ENCODE data around the gene ALOX5AP. TPM values are rescaled to one million over a fixed set of nuclear protein-coding genes. Genes with fewer than 3 reads are reported as not detected.

Gene ALOX5AP
- polyA plus RNA-seq, 1 donor: 5.6 TPM

DNA sequence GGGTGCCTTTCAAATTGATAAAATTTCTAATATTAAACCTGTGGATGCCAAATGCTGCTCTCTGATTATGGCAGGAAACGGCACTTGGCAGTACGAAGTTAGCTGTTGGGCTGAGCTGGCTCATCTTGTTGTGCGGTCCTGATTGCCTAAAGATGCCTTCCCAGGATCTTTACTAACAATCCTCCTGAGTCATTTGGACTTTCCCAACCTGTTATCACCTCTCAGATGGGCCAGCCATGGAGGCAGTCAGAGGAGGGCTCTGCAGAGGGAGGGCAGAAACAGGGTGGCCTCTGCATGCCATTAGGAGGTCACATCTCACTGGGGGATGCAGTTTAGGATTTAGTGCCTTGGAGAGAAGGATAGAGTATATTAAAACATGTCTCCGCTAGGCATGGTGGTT, 27.3 kb downstream of the ALOX5AP start:
- DNase-seq: no peak

DNA sequence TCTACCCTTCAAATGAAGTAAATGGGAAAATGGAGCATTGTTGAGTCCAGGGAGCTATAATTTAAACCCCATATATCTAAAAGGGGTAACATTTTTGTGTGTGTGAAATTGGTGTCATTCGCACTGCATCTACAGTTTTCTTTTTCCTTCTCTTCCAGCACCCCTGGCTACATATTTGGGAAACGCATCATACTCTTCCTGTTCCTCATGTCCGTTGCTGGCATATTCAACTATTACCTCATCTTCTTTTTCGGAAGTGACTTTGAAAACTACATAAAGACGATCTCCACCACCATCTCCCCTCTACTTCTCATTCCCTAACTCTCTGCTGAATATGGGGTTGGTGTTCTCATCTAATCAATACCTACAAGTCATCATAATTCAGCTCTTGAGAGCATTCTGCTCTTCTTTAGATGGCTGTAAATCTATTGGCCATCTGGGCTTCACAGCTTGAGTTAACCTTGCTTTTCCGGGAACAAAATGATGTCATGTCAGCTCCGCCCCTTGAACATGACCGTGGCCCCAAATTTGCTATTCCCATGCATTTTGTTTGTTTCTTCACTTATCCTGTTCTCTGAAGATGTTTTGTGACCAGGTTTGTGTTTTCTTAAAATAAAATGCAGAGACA, 28.6 kb downstream of the ALOX5AP start:
- DNase-seq: no peak

DNA sequence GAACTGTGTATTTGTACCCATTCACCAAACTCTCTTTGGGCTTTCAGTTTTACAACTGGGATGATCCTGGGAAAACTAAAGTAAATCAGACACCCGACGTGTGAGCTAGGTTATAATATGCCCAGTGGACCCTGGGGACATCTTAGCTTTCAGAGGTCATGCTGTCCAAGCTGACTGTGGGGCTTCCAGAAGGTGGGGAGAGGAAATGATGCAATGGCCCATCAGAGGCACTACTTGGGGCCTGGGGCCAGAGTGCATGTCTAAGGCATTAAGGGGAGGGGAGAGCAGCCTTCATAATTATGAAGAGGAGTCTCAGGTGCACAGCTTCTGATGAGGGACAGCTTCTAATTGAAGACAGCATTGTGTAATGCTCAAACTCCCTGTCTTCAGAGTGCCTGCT, 30.9 kb downstream of the ALOX5AP start:
- no peak for DNase-seq

DNA sequence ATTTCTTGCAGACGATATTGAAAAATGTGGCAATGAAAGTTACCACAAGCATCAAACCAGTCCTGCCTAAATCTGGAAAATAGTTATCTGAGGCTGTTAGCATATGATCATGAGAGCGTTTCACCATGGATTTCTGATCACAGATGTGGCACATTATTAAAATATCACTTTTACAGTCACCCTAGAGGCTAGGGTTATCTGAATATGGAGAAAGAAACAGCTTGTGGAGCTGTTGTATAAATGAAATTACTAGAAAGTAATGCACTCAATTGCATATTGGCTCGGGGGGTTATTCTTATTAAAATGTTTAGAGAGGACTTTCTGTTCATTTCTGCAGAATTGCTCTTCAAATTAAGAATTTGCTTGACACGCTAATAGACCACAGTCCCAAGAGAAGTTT, 35.6 kb downstream of the ALOX5AP start:
- no peak for DNase-seq

DNA sequence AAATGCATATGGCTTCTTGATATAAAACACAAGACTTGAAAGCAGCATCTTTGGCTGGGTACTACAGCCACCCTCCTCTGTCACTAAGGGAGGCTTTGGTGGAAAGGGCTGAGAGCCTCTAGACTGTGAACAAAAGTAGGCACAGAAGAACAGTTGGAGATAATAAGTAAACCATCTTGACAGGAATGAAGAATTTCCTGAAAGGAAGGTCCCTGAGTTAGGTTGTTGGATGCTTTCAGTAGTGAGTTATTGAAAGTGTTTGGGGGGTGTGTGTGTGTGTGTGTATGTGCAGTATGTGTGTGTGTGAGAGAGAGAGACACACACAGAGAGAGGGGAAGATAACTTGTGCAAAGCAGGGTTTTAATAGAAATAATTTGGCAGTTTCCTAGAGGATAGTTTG, 38.2 kb downstream of the ALOX5AP start:
- no peak for DNase-seq

DNA sequence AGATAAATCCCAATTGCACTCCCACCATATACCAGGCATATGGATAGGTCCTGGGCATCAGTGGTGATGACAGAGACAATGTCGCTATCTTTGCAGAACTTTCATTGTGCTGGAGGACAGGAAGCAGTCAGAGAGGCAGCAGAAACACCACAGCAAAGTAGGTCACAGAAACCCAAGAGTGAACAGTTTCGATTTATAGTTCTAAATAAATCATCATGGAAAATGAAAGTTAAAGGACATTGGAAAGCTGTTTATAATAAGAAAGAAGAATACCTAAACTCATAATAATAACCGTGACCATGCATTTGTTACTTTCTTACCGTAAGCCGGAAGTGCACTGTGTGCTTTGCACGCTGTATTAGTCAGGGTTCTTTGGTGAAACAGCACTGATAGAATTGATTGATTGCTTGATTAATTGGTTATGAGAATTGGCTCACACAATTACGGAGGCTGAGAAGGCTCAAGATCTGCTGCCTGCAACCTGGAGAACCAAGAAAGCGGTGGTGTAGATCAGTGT, 38.9 kb downstream of the ALOX5AP start:
- DNase-seq: no peak

DNA sequence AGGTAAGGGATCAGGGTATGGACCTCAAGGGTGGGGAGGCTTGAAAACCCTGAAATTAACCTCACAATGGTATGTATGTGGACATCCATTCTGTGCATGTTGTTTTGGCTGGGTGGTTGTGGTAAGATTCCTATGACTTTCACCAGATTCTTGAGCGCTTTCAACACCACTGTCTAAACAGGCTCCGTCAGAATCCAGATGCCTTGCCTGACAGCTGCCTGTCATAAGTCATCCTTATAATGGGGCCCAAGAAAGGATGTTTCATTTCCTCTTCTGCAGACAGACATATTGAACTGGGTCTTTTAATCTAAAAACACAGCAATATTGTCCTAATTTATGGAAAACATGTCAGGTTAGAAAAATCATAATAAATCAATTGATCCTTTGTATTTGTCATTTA, 41.3 kb downstream of the ALOX5AP start:
- DNase-seq: no peak

DNA sequence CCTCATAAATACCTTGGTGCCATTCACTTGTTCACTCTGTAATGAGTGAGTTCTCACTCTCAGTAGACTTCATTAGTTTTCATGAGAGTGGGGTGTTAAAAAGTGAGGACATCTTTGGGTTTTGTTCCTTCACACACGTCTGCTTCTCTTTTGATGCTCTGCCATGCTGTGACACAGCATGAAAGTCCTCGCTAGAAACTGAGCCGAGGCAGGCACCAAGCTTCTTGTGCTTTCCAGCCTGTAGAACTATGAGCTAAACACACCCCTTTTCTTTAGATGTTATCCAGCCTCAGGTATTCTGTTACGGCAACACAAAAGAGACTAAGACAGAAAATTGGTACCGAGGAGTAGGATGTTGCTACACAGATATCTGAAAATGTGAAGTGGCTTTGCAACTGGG, 43.7 kb downstream of the ALOX5AP start:
- DNase-seq: no peak

DNA sequence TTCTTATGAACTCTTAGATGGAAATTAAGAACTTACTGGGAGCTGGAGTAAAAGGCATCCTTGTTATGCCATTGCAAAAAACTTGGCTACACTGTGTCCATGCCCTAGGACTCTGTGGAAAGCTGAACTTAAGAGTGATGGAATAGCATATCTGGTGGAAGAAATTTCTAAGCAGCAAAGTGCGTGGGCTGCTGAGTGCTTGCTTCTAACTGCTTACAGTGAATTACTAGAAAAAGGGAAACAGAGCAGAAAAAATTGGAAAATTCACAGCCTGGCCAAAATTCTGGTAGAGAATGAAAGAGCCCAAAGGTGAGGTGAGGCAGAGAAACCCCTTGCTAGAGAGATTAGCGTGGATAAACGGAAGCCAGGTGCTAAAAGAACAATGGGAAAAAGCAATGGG, 44.3 kb downstream of the ALOX5AP start:
- DNase-seq: no peak

DNA sequence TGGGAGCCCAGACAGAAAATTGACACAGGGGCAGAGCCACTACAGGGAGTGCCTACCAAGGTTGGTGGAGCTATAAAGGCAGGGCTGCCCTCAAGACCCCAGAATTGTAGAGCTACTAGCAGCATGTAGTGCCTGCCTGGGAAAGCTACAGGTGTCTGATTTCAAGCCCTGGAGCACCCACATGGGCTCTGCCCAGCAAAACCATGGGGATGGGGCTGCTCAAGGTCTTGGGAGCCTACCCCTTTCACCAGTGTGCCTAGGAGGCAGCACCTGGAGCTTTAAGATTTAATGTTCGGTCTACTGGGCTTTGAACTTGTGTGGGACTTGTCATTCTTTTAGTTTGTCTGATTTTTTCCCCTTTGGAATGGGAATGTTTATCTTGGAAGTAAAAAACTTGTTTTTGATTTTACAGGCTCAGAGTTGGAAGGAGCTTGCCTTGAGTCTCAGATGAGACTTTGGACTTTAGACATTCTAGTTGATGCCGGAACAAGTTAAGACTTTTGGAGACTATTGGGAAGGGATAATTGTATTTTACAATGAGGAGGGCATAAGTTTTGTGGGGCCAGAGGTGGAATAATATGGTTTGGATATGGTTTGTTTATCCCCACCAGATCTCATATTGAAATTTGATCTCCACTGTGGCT, 45.1 kb downstream of the ALOX5AP start:
- DNase-seq: no peak

DNA sequence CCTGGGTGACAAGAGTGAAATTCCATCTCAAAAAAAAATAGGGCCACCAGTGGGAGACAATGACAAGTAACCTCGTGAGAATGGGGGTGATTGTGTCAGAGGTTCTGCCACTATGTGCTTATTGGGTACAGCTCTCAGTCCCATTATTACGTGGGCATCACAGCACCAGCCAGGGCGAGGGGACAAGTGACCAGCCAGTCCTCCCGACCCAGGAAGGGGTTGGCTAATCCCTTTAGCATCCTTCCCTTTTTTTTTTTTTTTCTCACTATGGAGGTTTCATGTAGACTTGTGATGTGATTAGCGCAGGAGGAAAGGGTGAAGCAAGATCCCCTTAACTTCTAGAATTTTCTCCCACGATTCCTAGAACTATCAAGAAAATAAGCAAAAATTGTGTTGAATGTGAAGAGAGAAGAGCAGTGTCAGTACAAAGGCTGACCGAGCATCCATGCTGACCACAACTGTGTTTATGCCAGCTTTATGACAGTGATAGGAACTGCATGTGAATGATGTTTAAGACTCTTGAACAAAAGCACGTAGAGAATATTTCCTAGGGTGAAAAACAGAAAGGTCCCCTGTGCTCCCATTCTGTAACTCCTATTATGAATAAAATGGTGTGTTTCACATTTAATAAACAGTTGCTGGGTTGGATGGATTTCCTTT, 50.0 kb downstream of the ALOX5AP start:
- DNase-seq: no peak

DNA sequence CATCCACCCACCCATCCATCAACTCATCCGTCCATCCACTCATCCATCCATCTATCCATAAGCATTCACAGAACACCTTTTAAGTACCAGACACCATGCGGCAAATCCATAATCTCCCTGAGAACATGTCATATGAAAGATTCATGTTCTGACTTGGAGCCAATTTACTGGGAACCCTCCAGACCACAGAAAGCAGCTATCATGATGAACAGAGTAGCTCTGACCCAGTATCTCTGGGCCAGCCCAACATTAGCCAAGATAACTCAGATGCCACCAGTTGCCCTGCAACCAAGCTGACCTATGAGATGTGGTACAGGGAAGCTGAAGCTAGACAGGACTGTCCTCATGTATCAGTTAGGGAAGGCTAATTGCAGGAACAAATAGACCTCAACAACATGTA, 51.3 kb downstream of the ALOX5AP start:
- no peak for DNase-seq

DNA sequence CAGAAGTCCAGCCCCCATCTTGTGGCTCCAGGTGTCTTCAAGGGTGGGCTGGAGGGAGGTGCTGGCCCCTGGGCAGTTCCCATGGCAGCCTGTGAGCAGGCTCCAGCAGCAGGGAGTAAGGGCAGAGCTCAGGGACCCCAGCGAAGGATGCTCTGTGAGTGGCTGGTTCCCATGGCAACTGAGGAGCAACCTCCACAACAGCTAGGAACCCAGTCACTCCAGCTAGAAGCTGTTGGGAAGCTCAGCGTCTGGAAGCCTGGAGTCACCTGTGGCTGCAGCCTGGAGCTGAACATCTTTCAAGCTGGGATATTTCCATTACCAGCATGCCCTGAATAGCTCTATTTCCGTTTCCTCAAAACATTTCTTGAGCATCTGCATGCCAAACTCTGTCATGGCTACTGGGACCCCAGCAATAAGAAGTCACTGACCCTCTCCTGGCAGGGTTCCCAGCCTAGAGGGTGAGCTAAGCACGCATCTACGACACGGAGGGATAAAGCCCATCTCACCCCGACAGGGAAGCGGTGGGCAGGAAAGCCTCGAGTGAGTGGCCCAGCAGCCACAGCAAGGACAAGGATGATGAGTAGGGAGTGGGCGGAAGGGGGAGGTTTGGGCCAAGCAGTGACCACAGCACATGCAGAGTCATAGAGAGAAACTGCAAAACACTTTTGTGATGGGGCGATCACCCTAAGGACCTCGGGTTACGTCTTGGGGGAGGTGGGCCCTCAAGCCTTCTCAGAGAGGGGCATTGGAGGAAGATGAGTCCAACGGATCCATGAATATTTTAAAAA, 52.6 kb downstream of the ALOX5AP start:
- no peak for DNase-seq

DNA sequence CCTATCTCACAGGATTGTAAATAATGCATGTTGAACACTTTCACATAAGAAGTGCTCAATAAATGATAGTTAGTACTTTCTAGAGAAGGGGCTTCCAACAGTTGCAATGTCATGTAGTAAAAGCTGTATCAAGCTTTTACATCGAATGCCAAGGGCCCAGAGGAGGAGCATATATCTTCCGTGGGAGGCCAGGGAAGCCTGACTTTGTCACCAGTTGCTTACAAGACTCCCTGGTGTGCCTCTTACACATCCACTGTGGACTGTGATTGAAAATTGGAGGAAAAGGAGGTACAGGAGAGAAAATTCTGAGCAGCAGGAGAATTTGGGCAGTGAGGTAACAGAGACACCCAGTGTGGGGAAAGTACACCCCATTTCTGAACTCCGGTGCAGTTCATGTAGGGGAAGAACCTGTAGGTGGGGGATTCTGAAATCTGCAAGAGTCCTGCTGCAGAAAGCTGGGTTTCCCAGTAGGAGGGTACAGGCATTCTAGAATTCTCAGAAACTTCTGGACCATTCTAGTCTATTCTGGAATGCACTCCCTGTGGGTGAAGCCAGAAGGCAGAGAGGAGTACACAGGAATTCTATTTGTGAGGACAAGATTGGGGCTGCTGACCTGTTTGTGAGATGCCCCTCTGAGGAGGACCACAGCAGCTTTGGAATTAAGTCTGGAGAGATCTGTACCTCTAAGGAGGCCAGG, 54.0 kb downstream of the ALOX5AP start:
- no peak for DNase-seq

DNA sequence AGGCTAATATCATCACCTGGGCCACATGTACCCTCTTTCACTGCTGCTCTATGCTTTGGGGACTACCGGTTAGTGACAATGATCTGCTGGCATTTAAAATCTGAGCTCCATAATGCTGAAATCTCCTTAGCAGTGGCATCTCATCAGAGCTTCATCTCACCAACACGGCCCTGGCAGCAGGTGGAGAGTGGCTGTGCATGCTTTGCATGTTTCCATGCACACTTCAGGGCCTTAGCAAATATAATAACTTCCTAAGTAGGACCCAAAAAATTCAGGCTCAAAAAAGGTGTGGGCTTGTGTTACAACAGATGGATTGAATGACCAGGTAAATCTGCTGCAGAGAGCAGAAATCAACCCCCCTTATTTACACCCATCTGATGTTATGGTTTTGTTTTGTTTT, 55.2 kb downstream of the ALOX5AP start:
- DNase-seq: no peak

DNA sequence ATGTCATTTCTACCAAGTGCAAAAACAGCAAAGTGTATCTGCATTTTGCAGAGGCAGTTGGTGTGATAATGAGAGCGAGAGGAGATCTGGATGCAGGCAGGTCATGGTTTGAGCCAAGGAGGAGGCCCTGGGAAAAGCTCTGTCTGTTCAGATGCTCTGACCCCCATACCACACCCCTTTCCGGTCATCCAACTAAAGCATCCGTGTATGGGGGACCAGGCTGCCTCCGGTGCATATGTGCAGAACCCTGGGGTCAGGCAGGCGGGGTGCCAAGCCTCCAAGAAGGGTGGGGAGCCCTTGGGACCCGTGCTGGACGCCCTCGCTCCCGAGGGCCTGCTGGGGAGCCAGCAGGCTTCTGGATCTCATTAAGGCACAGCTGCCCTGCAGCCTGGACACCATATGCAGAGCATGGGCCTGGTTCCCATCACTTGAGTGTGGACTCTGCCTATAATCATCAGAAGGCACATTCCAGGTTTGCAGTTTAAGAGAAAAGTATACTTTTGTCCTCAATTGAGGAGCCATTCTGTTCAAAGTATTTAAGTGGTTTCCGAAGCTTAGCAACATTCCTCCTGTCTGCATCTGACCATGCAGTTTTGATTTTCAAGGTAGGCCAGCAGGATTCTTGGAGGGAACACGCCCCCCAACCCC, 56.1 kb downstream of the ALOX5AP start:
- DNase-seq: peak; percentile 74

DNA sequence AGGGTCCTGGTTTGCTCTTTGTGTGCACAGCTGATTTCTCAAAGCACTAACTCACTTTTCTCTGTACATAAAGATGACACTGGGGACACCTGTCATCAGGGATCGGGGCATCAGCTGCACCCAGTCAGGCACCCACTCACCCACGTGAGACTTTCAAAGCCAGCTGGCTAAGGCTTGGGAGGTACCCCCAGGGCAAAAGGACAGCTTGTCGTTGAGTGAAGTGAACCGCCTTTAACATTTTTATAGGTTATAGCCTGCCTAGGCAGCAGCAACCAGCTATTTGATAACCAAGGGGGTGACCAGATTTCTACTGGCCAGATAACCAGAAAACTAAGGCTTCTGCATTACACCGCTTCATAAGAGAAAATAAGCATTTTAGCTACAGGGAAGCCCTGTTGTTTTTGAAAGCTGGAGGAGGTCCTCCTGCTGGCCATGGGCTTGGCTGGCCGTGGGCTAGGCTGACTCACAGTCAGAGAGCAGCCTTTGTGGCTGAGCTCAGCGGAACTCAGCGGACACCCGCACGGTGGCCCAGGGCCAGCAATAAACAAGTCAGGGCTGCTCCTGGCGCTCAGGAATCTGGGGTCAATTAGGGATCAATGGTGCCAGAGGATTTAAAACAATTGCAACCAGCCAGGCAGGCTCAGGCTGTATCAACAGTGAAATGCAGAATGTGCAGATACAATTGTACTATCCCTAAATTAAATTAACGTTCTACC, 57.1 kb downstream of the ALOX5AP start:
- peak; percentile 76 for DNase-seq

DNA sequence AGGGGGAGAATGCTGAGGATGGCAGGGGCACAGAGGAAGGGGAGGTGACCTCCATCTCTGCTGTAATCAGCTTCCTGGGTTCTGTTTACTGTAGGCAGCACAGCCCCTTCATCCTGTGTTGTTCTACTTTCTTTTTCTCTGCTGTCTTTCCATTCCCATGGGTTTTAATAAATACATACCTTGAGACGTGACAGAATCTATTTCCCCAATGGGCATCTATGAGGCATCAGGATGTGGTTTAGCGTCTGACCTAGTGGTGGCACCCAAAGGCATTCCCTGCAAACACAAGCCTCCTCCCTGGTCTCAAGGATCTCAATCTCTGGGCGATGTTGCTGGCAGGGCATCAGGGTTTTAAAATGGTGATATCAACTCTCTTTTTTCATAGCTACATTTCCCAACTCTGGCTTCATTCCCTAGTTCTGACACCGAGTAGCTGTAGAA, 60.8 kb downstream of the ALOX5AP start:
- DNase-seq: no peak

DNA sequence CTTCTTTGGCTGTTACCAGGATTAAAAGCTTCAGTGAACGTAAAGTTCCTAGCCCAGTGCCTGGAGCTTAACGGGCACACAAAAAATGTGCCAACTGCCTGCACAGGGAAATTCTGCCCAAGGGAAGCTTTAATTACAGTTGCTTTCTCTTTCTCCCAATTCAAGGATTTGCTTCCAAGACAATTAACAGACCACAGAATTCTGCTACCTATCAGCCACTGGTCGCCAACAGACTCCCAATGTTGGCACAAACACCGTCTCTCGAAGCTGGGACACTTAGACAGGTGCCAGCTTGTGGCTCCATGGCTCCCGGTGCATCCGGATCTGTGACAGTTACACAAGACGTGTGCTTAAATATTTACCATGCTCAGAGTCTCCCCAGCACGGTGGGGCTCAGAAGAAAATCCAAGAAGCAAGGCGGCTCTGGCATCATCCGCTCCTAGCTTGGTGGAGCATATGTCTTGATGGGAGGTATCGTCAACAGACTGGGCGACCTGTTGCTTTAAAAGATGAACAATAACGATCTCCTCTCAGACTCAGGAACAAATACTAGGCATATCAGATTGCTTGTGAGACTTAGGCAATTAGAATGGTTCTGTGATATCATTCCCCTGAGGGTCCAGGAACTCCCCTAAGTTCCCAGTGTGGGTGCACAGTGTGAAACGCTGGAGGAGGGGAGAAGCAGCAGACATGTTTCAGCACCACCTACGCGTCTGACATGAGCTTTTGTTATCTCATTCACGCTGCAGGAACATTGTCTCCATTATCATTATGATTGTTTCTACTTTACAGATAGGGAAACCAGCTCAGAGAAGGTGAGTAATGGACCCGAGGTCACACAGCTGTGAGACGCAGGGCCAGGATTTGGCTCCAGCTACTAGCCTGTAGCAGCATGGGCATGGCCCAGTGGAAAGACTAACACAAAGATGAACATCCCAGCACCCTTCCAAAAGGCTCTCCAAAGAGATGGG, 61.6 kb downstream of the ALOX5AP start:
- DNase-seq: no peak
